SK-N-SH treated with all-trans-retinoic acid at 6 μM for 48 hours (cell line): ENCODE measurements around the gene PLB1.
"Not testable (repeated sequence)": the region's sequence is repeated elsewhere in the genome, so short reads cannot be mapped to it uniquely, and the experiment has no call there.

Experiments used
- ATAC-seq: fragments of 200-7000 bp; cut with Tn5 transposase; 3 replicates; pipeline ENCODE4 v1.9.1; 2020; ENCODE audit warnings: mild to moderate bottlenecking, moderate library complexity
- ARNTL ChIP-seq: fragments of 450-650 bp; formaldehyde crosslinking; IDR thresholded peaks from 2 replicates; pipeline ENCODE4 v1.5.0; 2020; ENCODE audit warnings: low read depth, mild to moderate bottlenecking, moderate library complexity, borderline replicate concordance
- BACH2 ChIP-seq: fragments of 250-450 bp; sonication (Bioruptor Pico); IDR thresholded peaks from 2 replicates; pipeline ENCODE4 v1.9.0; 2021; ENCODE audit warnings: mild to moderate bottlenecking, borderline replicate concordance
- CREB5 ChIP-seq: fragments of 250-450 bp; sonication (Bioruptor Pico); IDR thresholded peaks from 2 replicates; pipeline ENCODE4 v1.5.1; 2020; ENCODE audit warnings: low read depth, mild to moderate bottlenecking, moderate library complexity
- CSDC2 ChIP-seq: fragments of 250-450 bp; sonication (Bioruptor Pico); IDR thresholded peaks from 2 replicates; pipeline ENCODE4 v1.5.0; 2020; ENCODE audit warnings: mild to moderate bottlenecking, moderate library complexity
- CSRNP3 ChIP-seq: fragments of 250-450 bp; sonication (Bioruptor Pico); IDR thresholded peaks from 2 replicates; pipeline ENCODE4 v1.5.1; 2021; ENCODE audit warnings: mild to moderate bottlenecking, moderate library complexity
- ESRRG ChIP-seq: fragments of 250-450 bp; sonication (Bioruptor Pico); IDR thresholded peaks from 2 replicates; pipeline ENCODE4 v1.6.1; 2021; ENCODE audit warnings: mild to moderate bottlenecking
- GLIS3 ChIP-seq: fragments of 250-450 bp; sonication (Bioruptor Pico); IDR thresholded peaks from 2 replicates; pipeline ENCODE4 v1.5.0; 2020; ENCODE audit warnings: mild to moderate bottlenecking, moderate library complexity
- OSR1 ChIP-seq: fragments of 250-450 bp; sonication (Bioruptor Pico); IDR thresholded peaks from 2 replicates; pipeline ENCODE4 v1.8.0; 2022; ENCODE audit warnings: moderate library complexity, mild to moderate bottlenecking, inconsistent platforms
- PPARA ChIP-seq: fragments of 250-450 bp; sonication (Bioruptor Pico); IDR thresholded peaks from 2 replicates; pipeline ENCODE4 v1.5.0; 2020; ENCODE audit warnings: mild to moderate bottlenecking, borderline replicate concordance
- RARB ChIP-seq: fragments of 250-450 bp; sonication (Bioruptor Pico); IDR thresholded peaks from 2 replicates; pipeline ENCODE4 v1.8.0; 2021; ENCODE audit warnings: mild to moderate bottlenecking, moderate library complexity
- SNAI2 ChIP-seq: fragments of 250-450 bp; sonication (Bioruptor Pico); IDR thresholded peaks from 2 replicates; pipeline ENCODE4 v1.5.0; 2020; ENCODE audit warnings: mild to moderate bottlenecking, moderate library complexity
- TCF4 ChIP-seq: fragments of 250-450 bp; sonication (Bioruptor Pico); IDR thresholded peaks from 2 replicates; pipeline ENCODE4 v1.8.0; 2021; ENCODE audit warnings: mild to moderate bottlenecking, moderate library complexity, borderline replicate concordance
- TOX ChIP-seq: fragments of 250-450 bp; sonication (Bioruptor Pico); IDR thresholded peaks from 2 replicates; pipeline ENCODE4 v1.8.0; 2021; ENCODE audit warnings: mild to moderate bottlenecking, moderate library complexity, borderline replicate concordance
- TSHZ2 ChIP-seq: fragments of 250-450 bp; sonication (Bioruptor Pico); IDR thresholded peaks from 2 replicates; pipeline ENCODE4 v1.5.0; 2020; ENCODE audit warnings: mild to moderate bottlenecking, moderate library complexity
- ZC3H10 ChIP-seq: fragments of 250-450 bp; sonication (Bioruptor Pico); IDR thresholded peaks from 2 replicates; pipeline ENCODE4 v1.5.1; 2021; ENCODE audit warnings: mild to moderate bottlenecking, moderate library complexity
- ZFP3 ChIP-seq: fragments of 250-450 bp; sonication (Bioruptor Pico); IDR thresholded peaks from 2 replicates; pipeline ENCODE4 v1.5.0; 2020; ENCODE audit warnings: mild to moderate bottlenecking, moderate library complexity
- ZFP30 ChIP-seq: fragments of 450-650 bp; formaldehyde crosslinking; IDR thresholded peaks from 2 replicates; pipeline ENCODE4 v1.5.0; 2022; ENCODE audit warnings: mild to moderate bottlenecking, moderate library complexity
- ZNF565 ChIP-seq: fragments of 450-650 bp; formaldehyde crosslinking; conservative IDR thresholded peaks from 2 replicates; pipeline ENCODE4 v1.5.0; 2020; ENCODE audit warnings: low read depth, mild to moderate bottlenecking, moderate library complexity
- ZNF8 ChIP-seq: fragments of 450-650 bp; formaldehyde crosslinking; IDR thresholded peaks from 2 replicates; pipeline ENCODE4 v1.5.0; 2020; ENCODE audit warnings: mild to moderate bottlenecking, moderate library complexity

The PLB1 gene

GRCh38 chr2:28665811-28666377 is 170.0 kb downstream of the PLB1 start:
- not testable (repeated sequence) for ATAC-seq

- TF ChIP-seq GLIS3 (no peak), RARB (no peak), ESRRG (CRISPR knock-in tag) (no peak), ZFP30 (no peak)
- ATAC-seq = no peak
Observed at GRCh38 chr2:28666496-28667184, 170.8 kb downstream of the PLB1 start.

- no peak for ATAC-seq
- no peak for TF ChIP-seq CSRNP3 (CRISPR knock-in tag)
Observed at GRCh38 chr2:28667261-28667660, 171.4 kb downstream of the PLB1 start.

- ATAC-seq = no peak
- TF ChIP-seq SNAI2 (CRISPR knock-in tag) (no peak), ARNTL (CRISPR knock-in tag) (no peak), ESRRG (CRISPR knock-in tag) (no peak), TOX (CRISPR knock-in tag) (no peak), ZNF8 (CRISPR knock-in tag) (no peak), CSDC2 (CRISPR knock-in tag) (no peak), ZFP3 (CRISPR knock-in tag) (no peak), TSHZ2 (CRISPR knock-in tag) (no peak)
Observed at GRCh38 chr2:28668106-28668814, 172.4 kb downstream of the PLB1 start.

- TF ChIP-seq CREB5 (CRISPR knock-in tag) = no peak
- TF ChIP-seq ZNF8 (CRISPR knock-in tag) = no peak
- TF ChIP-seq ZNF565 (CRISPR knock-in tag) = no peak
- no peak for TF ChIP-seq PPARA
- TF ChIP-seq ZFP30 = no peak
- ATAC-seq = no peak
Observed at GRCh38 chr2:28668880-28669279, 173.0 kb downstream of the PLB1 start.

GRCh38 chr2:28670856-28671255 is 175.0 kb downstream of the PLB1 start:
- no peak for ATAC-seq
- TF ChIP-seq OSR1 (CRISPR knock-in tag) = no peak
- no peak for TF ChIP-seq CSDC2 (CRISPR knock-in tag)

GRCh38 chr2:28673338-28673737 is 177.5 kb downstream of the PLB1 start:
- TF ChIP-seq ZFP3 (CRISPR knock-in tag) (no peak), ZC3H10 (CRISPR knock-in tag) (no peak), TOX (CRISPR knock-in tag) (no peak), BACH2 (CRISPR knock-in tag) (no peak), TCF4 (no peak), ZNF565 (CRISPR knock-in tag) (no peak), CSRNP3 (CRISPR knock-in tag) (no peak), CSDC2 (CRISPR knock-in tag) (no peak), TSHZ2 (CRISPR knock-in tag) (no peak)
- ATAC-seq = no peak
